Nephron progenitor cell (in vitro differentiated cells): ENCODE results near the gene SRMS.
A peak's percentile ranks its signal among the peaks of the same experiment; 100 is the strongest.

Source experiments
- DNase-seq: peaks from one replicate; pipeline ENCODE4 v3.0.0; 2021
- H3K27ac Mint-ChIP-seq: 2 replicates; pipeline ENCODE4 v1.8.0; 2021; ENCODE audit warnings: mild to moderate bottlenecking, moderate library complexity, mixed read lengths
- H3K27me3 Mint-ChIP-seq: 2 replicates; pipeline ENCODE4 v1.8.0; 2021; ENCODE audit warnings: mild to moderate bottlenecking, low read depth, mixed read lengths; ENCODE audit not compliant: poor library complexity
- H3K36me3 Mint-ChIP-seq: 2 replicates; pipeline ENCODE4 v1.8.0; 2021; ENCODE audit warnings: low read depth, mixed read lengths
- H3K4me1 Mint-ChIP-seq: 2 replicates; pipeline ENCODE4 v1.8.0; 2021; ENCODE audit warnings: mixed read lengths
- H3K4me3 Mint-ChIP-seq: 2 replicates; pipeline ENCODE4 v1.8.0; 2021; ENCODE audit warnings: mild to moderate bottlenecking, moderate library complexity, mixed read lengths
- H3K9me3 Mint-ChIP-seq: 2 replicates; pipeline ENCODE4 v1.8.0; 2021; ENCODE audit warnings: mild to moderate bottlenecking, moderate library complexity, mixed read lengths
- TF ChIP-seq, protein P1 (sequence below): fragments of 200-600 bp; sonication (generic); IDR thresholded peaks from 2 replicates; pipeline ENCODE4 v1.5.0; 2021; ENCODE audit warnings: antibody characterized with exemption

Gene SRMS

GRCh38 chr20:63537525-63538203 is 9.9 kb downstream of the SRMS start:
- H3K27me3 Mint-ChIP-seq, result no peaks in the 10 kb centered on the region
- H3K36me3 Mint-ChIP-seq, result no peaks in the 10 kb centered on the region
- H3K4me1 Mint-ChIP-seq, result peaks cover 6% of the 10 kb centered on the region
- peak; percentile 90 for DNase-seq
- no peak overlapping the region for H3K27ac Mint-ChIP-seq
- H3K9me3 Mint-ChIP-seq, result no peaks in the 10 kb centered on the region
- no peak overlapping the region for H3K4me3 Mint-ChIP-seq
- TF ChIP-seq, protein P1, sequence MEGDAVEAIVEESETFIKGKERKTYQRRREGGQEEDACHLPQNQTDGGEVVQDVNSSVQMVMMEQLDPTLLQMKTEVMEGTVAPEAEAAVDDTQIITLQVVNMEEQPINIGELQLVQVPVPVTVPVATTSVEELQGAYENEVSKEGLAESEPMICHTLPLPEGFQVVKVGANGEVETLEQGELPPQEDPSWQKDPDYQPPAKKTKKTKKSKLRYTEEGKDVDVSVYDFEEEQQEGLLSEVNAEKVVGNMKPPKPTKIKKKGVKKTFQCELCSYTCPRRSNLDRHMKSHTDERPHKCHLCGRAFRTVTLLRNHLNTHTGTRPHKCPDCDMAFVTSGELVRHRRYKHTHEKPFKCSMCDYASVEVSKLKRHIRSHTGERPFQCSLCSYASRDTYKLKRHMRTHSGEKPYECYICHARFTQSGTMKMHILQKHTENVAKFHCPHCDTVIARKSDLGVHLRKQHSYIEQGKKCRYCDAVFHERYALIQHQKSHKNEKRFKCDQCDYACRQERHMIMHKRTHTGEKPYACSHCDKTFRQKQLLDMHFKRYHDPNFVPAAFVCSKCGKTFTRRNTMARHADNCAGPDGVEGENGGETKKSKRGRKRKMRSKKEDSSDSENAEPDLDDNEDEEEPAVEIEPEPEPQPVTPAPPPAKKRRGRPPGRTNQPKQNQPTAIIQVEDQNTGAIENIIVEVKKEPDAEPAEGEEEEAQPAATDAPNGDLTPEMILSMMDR, result peak; percentile 96

- DNase-seq, result no peak
- no peak within 1 kb of the TSS for H3K4me3 Mint-ChIP-seq
- H3K9me3 Mint-ChIP-seq, result no peaks in the 10 kb centered on the region
- TF ChIP-seq, protein P1, result no peak
- H3K27me3 Mint-ChIP-seq, result no peaks in the 10 kb centered on the region
- H3K4me1 Mint-ChIP-seq, result peaks cover 9% of the 10 kb centered on the region
- H3K36me3 Mint-ChIP-seq, result no peaks in the 10 kb centered on the region
- no peak within 1 kb of the TSS for H3K27ac Mint-ChIP-seq
These were observed 10.5 kb downstream of the SRMS start, which contains the start of gene PTK6 for GRCh38 chr20:63536997-63537524. Gene PTK6 (minus strand): TSS chr20:63537376. CDS start chr20:63537314, 62 bp downstream.

GRCh38 chr20:63536241-63536977 is 11.1 kb downstream of the SRMS start:
- DNase-seq, result peak; percentile 32

DNA sequence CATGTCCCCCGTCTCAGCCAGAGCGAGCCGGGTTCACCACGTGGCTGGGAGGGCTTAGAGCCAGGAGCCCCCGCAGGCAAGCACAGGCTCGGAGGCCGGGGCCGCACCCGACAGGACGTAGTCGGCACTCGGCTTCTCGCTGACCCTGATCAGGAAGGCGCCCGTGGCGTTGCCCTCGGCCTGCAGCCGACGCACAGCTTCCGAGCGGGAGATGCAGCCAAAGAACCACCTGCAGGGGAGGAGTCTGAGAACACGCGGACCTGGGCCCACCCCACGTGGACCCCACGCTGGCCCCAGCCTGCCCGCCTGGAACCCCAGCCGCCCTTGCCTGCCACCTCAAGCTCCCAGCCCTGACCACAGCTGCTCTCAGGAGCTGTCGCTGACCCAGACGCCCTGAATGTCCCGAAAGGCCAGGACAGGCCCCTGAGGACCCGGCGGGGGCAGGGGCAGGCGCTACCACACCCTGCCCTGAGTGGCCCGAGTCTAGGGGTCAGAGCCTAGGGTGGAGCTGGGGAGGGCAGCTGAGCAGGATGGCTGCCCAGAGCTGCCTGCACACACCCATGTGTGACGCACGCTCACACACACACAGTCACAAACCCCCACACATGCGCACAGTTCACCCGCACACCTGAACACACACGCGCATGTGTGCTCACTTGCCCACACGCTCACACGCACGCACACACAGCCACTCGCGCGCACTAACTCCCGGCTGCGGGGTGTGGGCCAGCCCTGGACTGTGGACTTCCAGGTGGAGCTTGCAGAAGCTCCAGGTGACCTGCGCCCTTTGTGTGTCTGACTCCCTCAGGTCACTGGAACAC is 12.5 kb downstream of the SRMS start:
- peak; percentile 15 for DNase-seq
- peaks cover 13% of the 10 kb centered on the region for H3K4me1 Mint-ChIP-seq
- H3K36me3 Mint-ChIP-seq, result no peaks in the 10 kb centered on the region
- H3K27ac Mint-ChIP-seq, result no peak overlapping the region
- H3K27me3 Mint-ChIP-seq, result no peaks in the 10 kb centered on the region
- TF ChIP-seq, protein P1, result no peak
- H3K4me3 Mint-ChIP-seq, result no peak overlapping the region
- no peaks in the 10 kb centered on the region for H3K9me3 Mint-ChIP-seq

More at GRCh38 chr20:63536241-63536977, 11.1 kb downstream of the SRMS start:
- H3K9me3 Mint-ChIP-seq, result no peaks in the 10 kb centered on the region
- TF ChIP-seq, protein P1, result no peak
- no peak overlapping the region for H3K4me3 Mint-ChIP-seq
- no peak overlapping the region for H3K27ac Mint-ChIP-seq
- H3K36me3 Mint-ChIP-seq, result no peaks in the 10 kb centered on the region
- peaks cover 13% of the 10 kb centered on the region for H3K4me1 Mint-ChIP-seq
- H3K27me3 Mint-ChIP-seq, result no peaks in the 10 kb centered on the region

- no peaks in the 10 kb centered on the region for H3K27me3 Mint-ChIP-seq
- no peaks in the 10 kb centered on the region for H3K9me3 Mint-ChIP-seq
- no peak for DNase-seq
- TF ChIP-seq, protein P1, result no peak
- peaks cover 13% of the 10 kb centered on the region for H3K4me1 Mint-ChIP-seq
- no peak overlapping the region for H3K4me3 Mint-ChIP-seq
- H3K27ac Mint-ChIP-seq, result no peak overlapping the region
- no peaks in the 10 kb centered on the region for H3K36me3 Mint-ChIP-seq
These were observed 13.1 kb downstream of the SRMS start for GRCh38 chr20:63534427-63534830.
